ENCODE measurements around the gene IFT25.
"Not testable (repeated sequence)": the region's sequence is repeated elsewhere in the genome, so short reads cannot be mapped to it uniquely, and the experiment has no call there.

IFT25 gene

GRCh38 chr1:53881853-53882252, 63.6 kb downstream of the IFT25 start:
- DNase-seq: not testable (repeated sequence)

GRCh38 chr1:53878492-53879105, 66.9 kb downstream of the IFT25 start:
- DNase-seq: no peak

- not testable (repeated sequence) for DNase-seq
Measured at GRCh38 chr1:53875150-53875549, 70.3 kb downstream of the IFT25 start.

GRCh38 chr1:53871773-53872484, 73.6 kb downstream of the IFT25 start:
- no peak for DNase-seq

Data from right hindlimb (tissue), 1 donor.